ENCODE data around the gene FUNDC2. TPM values are rescaled to one million over a fixed set of nuclear protein-coding genes. Genes with fewer than 3 reads are reported as not detected.
A peak's percentile ranks its signal among the peaks of the same experiment; 100 is the strongest.

Gene FUNDC2
- total RNA-seq, 2 experiments from 2014 or later = 83.7 to 89.0 TPM

DNA sequence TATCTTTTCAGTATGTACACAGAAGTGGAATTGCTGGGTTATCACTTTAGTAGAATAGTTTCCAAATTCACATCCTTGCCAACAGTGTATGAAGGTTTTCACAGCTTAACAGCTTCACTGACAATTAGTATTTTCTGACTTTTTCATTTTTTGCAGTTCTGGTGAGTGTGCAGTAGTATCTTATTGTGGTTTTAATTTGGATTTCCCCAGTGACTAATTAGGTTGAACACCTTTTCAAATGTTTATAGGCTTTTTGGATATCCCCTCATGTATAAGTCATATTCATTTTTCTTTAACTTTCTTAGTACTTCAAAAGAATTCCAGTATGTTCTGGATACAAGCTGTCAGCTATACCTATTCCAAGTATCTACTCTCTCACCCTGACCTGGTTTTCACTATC, 81.8 kb downstream of the FUNDC2 start:
- POLR2A ChIA-PET = no interaction called here
- CTCF ChIA-PET = interaction anchor here (1.1 to 1.7 kb wide), 3 partner anchors 14 to 191 kb away, joined by 3 to 7 read pairs (median 3); no protein-coding TSS in a partner anchor
- TF ChIP-seq, protein P1, sequence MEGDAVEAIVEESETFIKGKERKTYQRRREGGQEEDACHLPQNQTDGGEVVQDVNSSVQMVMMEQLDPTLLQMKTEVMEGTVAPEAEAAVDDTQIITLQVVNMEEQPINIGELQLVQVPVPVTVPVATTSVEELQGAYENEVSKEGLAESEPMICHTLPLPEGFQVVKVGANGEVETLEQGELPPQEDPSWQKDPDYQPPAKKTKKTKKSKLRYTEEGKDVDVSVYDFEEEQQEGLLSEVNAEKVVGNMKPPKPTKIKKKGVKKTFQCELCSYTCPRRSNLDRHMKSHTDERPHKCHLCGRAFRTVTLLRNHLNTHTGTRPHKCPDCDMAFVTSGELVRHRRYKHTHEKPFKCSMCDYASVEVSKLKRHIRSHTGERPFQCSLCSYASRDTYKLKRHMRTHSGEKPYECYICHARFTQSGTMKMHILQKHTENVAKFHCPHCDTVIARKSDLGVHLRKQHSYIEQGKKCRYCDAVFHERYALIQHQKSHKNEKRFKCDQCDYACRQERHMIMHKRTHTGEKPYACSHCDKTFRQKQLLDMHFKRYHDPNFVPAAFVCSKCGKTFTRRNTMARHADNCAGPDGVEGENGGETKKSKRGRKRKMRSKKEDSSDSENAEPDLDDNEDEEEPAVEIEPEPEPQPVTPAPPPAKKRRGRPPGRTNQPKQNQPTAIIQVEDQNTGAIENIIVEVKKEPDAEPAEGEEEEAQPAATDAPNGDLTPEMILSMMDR (IDR thresholded peaks at IDR 0.05) = no peak
- Mint-ChIP-seq H3K27me3 (no peaks in the 10 kb centered on the region), H3K4me3 (no peak overlapping the region), H3K4me1 (ENCODE audit: low read depth) (peaks cover 23% of the 10 kb centered on the region), H3K9me3 (no peaks in the 10 kb centered on the region), H3K27ac (peak overlapping the region; percentile 25), H3K36me3 (ENCODE audit: low read depth) (peaks cover 30% of the 10 kb centered on the region)
- ATAC-seq (peak; percentile 82), DNase-seq (no peak)
- intact Hi-C loops (cut with micrococcal nuclease) = no loop called here

Other genes with a start within 250 kb of the FUNDC2 start
- 10 to 100 TPM; 22.5 to 24.9 TPM for gene MPP1, start 221.4 kb upstream of the FUNDC2 start, total RNA-seq
- not detected for gene SMIM9, start 192.2 kb upstream of the FUNDC2 start, total RNA-seq
- 10 to 100 TPM; 38.2 to 40.6 TPM for gene F8A1, start 140.5 kb upstream of the FUNDC2 start, total RNA-seq
- 1 to 10 TPM; 4.1 to 4.4 TPM for gene F8, start 4.1 kb upstream of the FUNDC2 start, total RNA-seq
- gene CMC4, start 44.3 kb downstream of the FUNDC2 start, total RNA-seq = 1 to 10 TPM; 3.8 to 5.1 TPM
- gene MTCP1, start 44.3 kb downstream of the FUNDC2 start, total RNA-seq = 10 to 100 TPM; 23.4 to 23.9 TPM
- gene BRCC3, start 44.7 kb downstream of the FUNDC2 start, total RNA-seq = 10 to 100 TPM; 30.0 to 32.5 TPM
- gene VBP1, start 189.6 kb downstream of the FUNDC2 start, total RNA-seq = 10 to 100 TPM; 76.6 to 81.0 TPM
- gene RAB39B, start 237.6 kb downstream of the FUNDC2 start, total RNA-seq = 10 to 100 TPM; 12.0 to 13.2 TPM

Measured in activated CD8-positive, alpha-beta T cell treated with anti-CD3 and anti-CD28 coated beads for 36 hours (primary cell).